PFSK-1 (cell line): ENCODE measurements around the gene ROCK1.

ENCODE experiments used
- POLR2AphosphoS5 ChIP-seq: IDR thresholded peaks from 2 replicates; pipeline ENCODE4 v1.6.1; 2012; ENCODE audit warnings: low read depth, mild to moderate bottlenecking, control low read depth, low read length, moderate library complexity
- SIN3A ChIP-seq: IDR thresholded peaks from 2 replicates; pipeline ENCODE4 v1.6.1; 2012; ENCODE audit warnings: mild to moderate bottlenecking, low read length, moderate library complexity, borderline replicate concordance; ENCODE audit not compliant: insufficient read depth
- TAF1 ChIP-seq: IDR thresholded peaks from 2 replicates; pipeline ENCODE4 v1.6.1; 2012; ENCODE audit warnings: low read length, control low read depth, borderline replicate concordance; ENCODE audit not compliant: insufficient read depth
- TF ChIP-seq, protein P1 (sequence below), 2 experiments: IDR thresholded peaks; 2 replicates each; pipeline versions ENCODE4 v1.6.1 to v1.8.0; 2011 to 2012; ENCODE audit warnings: low read depth in 2 of 2, low read length in 2 of 2, control low read depth in 1 of 2, inconsistent platforms in 1 of 2, mild to moderate bottlenecking in 1 of 2, moderate library complexity in 1 of 2; ENCODE audit not compliant: insufficient read depth in 1 of 2

DNA sequence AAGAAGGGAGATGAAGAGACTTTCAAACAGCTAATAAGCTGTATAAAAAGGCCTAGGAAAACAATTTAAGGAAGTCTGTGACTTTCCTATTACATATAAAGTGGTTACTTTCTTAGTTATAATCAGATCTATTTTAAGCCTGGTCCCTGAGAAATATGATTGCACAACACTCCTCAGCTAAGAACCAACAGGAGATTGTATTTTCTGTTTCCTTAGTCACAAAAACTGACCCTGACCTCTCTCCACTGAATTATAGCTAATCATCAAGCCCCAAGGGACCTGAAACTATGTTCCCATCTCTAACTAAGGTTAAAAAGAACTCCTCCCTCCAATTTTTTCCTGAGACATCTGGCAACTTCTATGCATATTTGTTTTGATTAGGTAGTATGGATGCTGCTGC is 106.9 kb downstream of the ROCK1 start:
- TF ChIP-seq POLR2AphosphoS5 (no peak), TAF1 (no peak), SIN3A (no peak)
- TF ChIP-seq, protein P1, sequence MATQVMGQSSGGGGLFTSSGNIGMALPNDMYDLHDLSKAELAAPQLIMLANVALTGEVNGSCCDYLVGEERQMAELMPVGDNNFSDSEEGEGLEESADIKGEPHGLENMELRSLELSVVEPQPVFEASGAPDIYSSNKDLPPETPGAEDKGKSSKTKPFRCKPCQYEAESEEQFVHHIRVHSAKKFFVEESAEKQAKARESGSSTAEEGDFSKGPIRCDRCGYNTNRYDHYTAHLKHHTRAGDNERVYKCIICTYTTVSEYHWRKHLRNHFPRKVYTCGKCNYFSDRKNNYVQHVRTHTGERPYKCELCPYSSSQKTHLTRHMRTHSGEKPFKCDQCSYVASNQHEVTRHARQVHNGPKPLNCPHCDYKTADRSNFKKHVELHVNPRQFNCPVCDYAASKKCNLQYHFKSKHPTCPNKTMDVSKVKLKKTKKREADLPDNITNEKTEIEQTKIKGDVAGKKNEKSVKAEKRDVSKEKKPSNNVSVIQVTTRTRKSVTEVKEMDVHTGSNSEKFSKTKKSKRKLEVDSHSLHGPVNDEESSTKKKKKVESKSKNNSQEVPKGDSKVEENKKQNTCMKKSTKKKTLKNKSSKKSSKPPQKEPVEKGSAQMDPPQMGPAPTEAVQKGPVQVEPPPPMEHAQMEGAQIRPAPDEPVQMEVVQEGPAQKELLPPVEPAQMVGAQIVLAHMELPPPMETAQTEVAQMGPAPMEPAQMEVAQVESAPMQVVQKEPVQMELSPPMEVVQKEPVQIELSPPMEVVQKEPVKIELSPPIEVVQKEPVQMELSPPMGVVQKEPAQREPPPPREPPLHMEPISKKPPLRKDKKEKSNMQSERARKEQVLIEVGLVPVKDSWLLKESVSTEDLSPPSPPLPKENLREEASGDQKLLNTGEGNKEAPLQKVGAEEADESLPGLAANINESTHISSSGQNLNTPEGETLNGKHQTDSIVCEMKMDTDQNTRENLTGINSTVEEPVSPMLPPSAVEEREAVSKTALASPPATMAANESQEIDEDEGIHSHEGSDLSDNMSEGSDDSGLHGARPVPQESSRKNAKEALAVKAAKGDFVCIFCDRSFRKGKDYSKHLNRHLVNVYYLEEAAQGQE (IDR thresholded peaks at IDR 0.05; ENCODE audit: insufficient read depth in 1 of 2, low read depth in 2 of 2, low read length in 2 of 2) = no peak
